Measurements from ENCODE around the gene TUBGCP2.

DNA sequence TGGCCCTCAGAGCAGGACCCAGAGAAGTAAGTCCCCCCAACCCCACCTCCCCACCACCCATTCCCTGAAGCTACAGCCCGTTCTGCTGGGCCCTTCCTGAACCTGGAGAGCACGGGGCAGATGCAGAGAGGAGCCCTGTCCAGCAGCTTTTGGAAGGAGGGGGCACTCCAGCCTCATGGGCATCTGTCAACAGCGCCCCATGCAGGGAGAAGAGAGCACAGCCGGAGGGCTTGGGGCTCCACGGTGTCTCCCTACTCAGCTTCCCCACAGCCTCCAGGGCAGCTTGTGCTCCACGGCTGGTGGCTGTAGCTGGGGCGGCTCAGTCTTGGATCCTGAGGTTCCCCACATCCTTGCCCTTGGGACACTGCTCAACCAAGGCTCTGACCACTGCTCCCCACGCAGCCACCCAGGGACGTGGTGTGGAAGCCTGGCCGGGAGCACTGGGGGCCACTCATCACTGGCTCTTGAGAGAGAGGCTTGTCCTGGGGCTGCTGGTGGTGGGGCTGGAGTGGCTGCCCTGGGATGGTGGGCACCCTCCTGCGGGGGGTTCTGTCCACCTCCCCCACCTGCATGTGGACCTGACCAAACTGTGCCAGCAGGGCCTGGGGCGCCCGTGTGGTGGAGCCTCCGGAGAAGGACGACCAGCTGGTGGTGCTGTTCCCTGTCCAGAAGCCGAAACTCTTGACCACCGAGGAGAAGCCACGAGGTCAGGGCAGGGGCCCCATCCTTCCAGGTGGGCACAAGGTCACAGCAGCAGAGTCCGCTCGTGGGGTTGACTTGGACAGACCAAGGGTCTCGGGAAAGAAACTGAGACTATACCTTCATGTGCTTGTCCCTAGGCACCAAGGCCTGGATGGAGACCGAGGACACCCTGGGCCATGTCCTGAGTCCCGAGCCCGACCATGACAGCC, 43.0 kb upstream of the TUBGCP2 start:
- TF ChIP-seq, protein P1, sequence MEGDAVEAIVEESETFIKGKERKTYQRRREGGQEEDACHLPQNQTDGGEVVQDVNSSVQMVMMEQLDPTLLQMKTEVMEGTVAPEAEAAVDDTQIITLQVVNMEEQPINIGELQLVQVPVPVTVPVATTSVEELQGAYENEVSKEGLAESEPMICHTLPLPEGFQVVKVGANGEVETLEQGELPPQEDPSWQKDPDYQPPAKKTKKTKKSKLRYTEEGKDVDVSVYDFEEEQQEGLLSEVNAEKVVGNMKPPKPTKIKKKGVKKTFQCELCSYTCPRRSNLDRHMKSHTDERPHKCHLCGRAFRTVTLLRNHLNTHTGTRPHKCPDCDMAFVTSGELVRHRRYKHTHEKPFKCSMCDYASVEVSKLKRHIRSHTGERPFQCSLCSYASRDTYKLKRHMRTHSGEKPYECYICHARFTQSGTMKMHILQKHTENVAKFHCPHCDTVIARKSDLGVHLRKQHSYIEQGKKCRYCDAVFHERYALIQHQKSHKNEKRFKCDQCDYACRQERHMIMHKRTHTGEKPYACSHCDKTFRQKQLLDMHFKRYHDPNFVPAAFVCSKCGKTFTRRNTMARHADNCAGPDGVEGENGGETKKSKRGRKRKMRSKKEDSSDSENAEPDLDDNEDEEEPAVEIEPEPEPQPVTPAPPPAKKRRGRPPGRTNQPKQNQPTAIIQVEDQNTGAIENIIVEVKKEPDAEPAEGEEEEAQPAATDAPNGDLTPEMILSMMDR (IDR thresholded peaks at IDR 0.05): peak; percentile 23
- no peak for TF ChIP-seq EZH2phosphoT487 (IDR thresholded peaks at IDR 0.05)

All from neural progenitor cell (in vitro differentiated cells).